B cell (primary cell): ENCODE results near the gene PEX10.

Source experiments
- CTCF ChIP-seq: fragments of 200-600 bp; IDR thresholded peaks from one replicate; pipeline ENCODE4 v1.8.0; 2022; ENCODE audit warnings: antibody characterized with exemption, mild to moderate bottlenecking
- EZH2 ChIP-seq: IDR thresholded peaks from 2 replicates; pipeline ENCODE4 v1.6.1; 2012; ENCODE audit warnings: borderline replicate concordance, low read depth, mild to moderate bottlenecking, moderate library complexity, low read length; ENCODE audit not compliant: insufficient read depth, poor library complexity, severe bottlenecking

- no peak for TF ChIP-seq CTCF
- no peak for TF ChIP-seq EZH2
Observed at GRCh38 chr1:2386636-2387611, 25.4 kb downstream of the PEX10 start.
